Stimulated activated CD4-positive, alpha-beta T cell treated with anti-CD3 and anti-CD28 coated beads, Interleukin-1b, Interleukin-23, amount 100 ng/mL, for 24 hours (primary cell): ENCODE measurements around the gene ACTA2.

ENCODE experiments used
- DNase-seq, 4 experiments: peaks; one replicate each; pipeline ENCODE4 v3.0.0-alpha.2; 2020; ENCODE audit warnings: low read depth in 4 of 4, low spot score in 1 of 4

ACTA2 gene

DNA sequence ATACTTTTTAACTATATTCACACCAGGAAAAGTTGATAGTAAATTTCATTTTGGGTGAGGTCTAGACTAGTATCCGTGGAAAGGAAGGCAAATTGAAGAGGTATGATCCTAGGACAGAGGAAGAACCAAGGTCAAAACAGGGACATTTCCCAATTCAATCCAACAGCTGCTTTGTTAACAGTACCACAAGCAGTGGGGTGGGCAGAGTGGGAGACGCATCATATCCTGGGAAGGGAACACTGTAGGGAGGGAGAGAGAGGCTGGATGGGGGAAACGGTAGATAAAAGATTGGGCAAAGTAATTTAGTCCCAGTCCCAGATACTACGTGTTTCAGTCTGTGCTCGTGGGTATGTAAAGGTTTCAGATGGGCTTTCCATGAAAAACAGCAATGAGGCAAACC lies 28.9 kb upstream of the ACTA2 start:
- no peak for DNase-seq

DNA sequence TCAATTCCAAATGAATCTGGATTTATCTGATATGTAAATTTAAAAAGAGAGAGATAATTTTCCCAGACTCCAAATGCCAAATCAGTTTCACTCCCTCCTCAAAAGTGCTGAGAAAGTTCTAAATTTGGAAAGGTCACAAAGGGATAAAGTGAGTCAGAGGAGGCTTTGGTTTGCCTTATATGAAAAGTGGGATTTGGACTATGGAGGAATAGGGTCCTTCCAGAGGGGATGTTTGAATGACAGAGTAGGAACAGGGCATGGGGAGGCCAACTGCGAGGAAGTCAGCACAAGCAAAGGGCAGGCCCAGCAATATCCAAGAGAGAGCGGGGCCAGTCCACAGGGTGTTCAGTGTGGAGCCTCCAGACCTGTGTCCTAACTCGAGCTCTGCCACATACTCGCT lies 28.2 kb upstream of the ACTA2 start:
- no peak for DNase-seq

DNA sequence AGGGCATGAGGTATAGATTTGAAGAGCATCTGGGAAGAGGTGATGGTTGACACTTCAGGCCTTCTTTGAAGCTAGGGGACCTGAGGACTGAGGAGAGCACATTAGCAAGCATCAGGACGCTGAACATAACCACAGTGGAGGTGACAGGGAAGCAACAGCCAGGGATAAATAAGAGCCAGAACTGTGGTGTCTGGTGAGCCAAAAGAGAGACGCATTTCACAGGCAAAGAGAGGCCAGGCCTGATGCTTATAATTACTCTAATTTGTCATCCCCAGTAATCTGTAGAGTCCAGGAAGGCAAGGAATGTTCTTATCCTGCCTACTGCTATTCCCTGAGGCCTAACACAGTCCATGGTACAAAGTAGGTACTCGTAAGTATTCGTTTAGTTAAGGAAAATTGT lies 27.7 kb upstream of the ACTA2 start:
- no peak for DNase-seq

DNA sequence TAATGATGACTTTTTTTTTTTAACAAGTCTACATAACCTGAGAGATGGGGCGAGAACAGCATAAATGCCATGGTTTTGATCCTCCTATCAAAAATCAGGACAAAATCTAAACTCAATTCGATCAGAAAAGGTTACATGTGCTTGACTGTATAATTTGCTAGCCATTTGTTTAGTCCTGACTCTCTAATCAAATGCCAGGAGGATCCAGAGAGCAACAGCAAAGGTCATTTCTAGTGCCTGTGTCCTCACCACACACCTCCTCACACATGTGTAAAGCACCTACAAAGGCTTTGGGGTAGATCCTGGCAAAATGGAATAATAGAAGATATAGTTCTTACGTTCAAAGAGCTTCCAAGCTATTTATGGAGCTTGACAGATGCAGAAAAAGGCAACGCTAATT lies 27.0 kb upstream of the ACTA2 start:
- no peak for DNase-seq

DNA sequence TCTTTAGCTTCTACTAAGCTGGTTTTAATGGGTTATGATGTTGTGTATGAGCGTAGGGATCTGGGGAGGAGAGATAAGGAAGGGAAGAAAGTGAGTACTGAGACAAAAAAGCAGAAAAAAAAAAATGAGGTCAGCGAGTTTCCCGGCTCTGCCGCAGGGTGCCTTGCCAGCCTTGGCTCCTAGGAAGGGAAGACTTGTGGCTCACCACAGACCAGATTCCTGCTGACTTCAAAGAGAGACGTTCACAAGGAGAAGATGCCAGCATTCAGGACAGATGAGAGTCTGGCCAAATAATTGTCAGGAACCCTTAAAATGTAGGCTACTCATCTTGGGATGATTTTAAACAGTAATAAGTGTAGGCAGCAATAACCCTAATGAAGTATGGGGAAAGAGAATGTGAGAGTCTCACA lies 26.6 kb upstream of the ACTA2 start:
- DNase-seq = no peak

DNA sequence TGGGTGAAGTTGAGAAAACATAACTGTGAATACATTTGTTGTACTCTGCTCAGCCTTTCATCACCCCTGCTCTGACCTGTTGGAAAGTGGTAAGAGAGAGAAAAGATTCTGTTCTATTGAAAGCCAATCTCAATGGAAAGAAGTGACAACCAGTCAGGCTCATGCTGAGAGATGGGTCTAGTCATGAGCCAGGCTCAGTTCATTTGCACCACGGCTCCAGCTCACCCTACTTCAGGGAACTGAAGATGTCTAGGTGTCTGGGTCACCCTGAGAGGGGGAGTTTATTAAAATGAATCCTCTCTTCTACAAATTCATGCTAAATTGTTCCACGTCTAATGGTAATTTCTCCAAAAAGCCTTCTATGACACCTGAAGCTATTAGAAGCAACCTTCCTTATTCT lies 25.9 kb upstream of the ACTA2 start:
- DNase-seq = no peak

- DNase-seq = no peak
Measured at GRCh38 chr10:88975377-88975720, 22.8 kb upstream of the ACTA2 start.

DNA sequence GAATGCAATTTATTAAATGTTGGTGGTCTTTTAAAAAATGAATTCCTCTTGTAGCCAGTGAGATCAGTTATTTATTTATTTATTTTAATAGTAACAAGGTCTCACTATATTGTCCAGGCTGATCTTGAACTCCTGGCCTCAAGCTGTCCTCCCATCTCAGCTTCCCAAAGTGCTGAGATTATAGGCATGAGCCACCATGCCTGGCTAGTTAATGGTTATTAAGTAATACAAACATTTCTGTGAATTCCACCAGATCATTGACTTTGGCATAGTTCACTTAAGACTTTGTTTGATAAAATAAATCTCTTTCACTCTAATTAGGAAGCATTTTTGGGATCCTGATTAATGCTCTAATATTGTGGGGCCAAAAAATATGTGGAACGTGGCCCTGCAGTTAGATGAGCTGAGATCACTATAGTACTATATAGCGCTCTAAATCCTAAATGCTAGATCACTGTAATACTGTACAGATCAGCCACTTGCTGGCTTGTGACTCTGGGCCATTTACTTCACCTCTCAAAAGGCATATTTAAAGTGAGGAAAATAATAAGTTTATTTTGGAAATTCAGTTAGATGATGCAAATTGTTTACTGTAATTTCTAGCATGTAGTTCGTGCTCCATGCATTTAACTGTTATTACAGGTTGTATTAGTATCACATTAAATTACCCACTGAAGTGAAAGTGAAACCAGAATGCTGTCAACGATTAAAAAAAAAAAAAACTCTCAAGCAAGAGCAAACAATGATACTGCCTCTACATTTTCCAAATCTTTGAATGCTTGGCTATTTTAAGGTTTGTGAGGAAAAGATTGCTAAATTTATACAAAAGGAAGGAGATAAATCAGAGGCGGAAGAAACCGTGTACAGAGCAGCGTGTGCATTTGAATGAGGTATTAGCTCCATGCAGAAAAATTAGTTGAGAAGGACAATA lies 22.1 kb upstream of the ACTA2 start:
- no peak for DNase-seq

GRCh38 chr10:88974012-88974411 lies 21.4 kb upstream of the ACTA2 start:
- DNase-seq = no peak

DNA sequence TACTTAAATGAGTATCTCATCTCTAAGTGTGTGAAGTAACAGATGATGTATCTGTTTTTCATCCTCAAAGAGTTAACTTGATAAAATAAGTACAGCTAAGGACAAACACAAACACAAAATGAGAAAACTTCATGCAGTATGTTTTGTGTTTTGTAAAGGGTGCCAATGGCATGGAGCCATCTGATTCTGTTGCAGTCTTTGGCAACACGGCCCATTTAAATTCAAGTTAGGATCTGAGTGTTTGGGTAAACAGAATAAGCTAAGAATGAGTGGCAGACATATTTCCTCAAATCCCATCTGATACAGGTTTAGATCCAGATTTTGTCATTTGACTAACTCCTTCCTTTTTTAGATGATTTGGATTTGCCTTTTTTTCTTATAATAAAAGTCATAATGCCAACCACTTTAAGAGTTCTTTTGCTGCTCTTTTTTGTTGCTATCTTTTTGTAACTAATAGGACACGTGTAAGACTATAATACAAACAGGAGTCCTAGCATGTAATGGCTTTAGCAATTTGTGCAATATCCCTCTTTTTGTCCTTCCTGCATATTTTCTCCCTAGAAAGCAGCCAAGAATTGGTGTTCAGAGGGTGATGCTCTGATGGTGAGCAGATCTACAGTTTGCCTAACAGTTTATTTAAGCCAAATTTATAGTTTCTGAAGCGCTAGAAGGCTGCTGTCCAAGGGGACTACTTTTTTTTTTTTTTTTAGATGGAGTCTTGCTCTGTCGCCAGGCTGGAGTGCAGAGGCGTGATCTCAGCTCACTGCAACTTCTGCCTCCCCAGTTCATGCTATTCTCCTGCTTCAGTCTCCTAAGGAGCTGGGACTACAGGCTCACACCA lies 18.9 kb upstream of the ACTA2 start:
- DNase-seq = no peak

- DNase-seq = no peak
Measured at GRCh38 chr10:88968391-88968790, 15.8 kb upstream of the ACTA2 start.

DNA sequence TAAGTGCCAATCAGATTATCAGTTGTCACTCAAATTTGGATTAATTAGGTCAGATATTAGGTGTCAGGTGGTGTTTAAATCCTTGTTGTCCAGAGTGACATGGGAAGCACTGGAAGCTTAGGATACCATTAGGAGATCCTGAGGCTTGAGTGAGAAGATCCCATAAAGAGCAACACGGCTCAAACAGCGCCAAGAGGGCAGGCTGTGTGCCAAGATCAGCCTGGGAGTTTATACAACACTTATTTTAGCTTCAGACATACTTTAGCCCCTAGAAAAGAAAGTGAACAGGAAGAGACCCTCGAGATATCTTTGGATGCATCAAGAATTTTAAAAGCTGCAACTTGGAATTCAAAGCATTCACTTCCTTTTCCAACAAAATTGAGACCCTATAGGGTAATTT lies 14.2 kb upstream of the ACTA2 start:
- no peak for DNase-seq

GRCh38 chr10:88964869-88965415 lies 12.4 kb upstream of the ACTA2 start:
- DNase-seq = no peak

DNA sequence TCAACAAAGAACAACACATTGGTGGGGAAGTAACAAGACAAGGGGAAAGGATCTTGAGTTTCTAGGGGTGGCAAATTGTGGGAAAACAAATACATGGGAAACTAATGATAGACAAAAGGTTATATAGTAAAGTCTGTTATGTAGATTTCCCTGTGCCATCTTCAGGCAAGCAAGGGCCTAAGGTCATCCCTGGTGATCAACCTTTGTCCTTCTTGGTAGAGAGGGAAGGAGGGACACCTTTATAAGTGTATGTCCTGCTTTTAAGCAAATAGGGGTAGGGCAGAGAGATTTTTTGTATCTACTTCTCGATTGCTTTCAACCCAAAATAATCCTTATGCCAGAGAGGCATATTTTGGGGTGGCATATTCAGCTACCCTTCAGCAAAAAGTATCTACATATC lies 11.8 kb upstream of the ACTA2 start:
- DNase-seq = no peak

DNA sequence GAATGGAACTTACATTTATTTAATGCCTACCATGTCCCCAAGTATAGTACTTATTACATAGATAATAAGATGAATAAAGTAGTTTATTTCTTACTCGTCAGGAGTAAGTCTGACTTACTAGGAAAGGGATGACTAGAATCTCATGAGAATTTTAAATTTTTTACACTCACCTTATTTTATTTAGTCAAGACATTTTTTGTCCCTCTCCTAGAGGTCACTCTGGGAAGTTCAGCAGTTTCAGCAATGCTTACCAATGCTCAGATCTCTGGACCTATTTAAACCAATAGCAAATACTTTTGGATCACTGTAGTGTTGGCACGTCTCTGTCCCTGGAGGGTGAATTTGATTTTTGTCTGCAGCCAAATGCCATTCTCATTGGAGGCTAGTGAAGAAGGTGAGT lies 10.7 kb upstream of the ACTA2 start:
- DNase-seq = no peak

DNA sequence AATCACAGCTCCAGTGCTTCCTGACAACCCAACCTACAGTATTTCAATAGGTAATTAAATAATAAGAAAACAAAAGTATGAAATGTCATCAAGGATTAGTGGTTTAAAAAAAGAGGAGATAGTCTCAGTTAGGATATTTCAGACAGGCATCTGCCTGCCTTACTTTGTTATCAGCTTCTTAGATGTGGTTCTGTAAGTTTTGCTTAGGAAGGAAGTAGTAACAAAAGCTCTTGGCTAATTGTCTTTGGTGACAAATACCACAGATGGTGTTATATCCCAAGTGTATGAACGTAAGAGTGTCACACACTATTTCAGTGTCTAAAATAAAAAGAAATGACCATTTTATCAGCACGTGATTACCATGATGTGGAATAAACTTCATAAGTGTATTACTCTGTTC lies 9.8 kb upstream of the ACTA2 start:
- DNase-seq = no peak

- no peak for DNase-seq
Measured at GRCh38 chr10:88961266-88961665, 8.7 kb upstream of the ACTA2 start.

- DNase-seq = no peak
Measured at GRCh38 chr10:88960802-88961201, 8.2 kb upstream of the ACTA2 start.

GRCh38 chr10:88958721-88959120 lies 6.1 kb upstream of the ACTA2 start:
- DNase-seq = no peak

- DNase-seq = no peak
Measured at GRCh38 chr10:88957381-88957780, 4.8 kb upstream of the ACTA2 start.

DNA sequence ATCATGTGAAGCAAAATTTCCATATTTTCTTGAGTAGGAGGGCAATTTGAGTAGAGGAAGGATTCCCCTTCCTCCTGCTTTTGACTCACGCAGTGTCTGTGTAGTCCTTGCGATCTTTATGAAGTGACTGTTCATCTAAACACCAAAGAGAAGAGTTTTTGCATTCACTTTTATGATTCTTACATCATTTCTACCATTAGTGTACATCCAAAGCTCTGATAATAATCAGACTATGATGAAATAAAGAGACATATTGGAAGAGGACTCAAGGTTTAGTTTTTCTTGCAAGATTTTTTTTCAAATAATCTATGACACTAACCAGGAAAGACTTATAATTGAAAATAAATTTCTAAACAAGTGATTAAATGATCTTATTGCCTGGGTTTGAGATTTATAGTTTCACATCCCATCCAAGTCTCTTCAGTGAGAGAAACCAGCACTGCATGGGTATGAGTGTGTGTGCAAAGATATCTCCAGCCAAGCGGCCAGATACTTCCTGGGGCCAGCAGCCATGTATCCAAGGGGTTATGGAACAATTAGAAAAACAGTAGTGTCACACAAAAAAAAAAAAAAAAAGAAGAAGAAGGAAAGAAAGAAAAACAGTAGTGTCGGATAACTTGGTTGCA lies 2.0 kb upstream of the ACTA2 start:
- no peak for DNase-seq

- DNase-seq = no peak
Measured at GRCh38 chr10:88953662-88954061, 1.1 kb upstream of the ACTA2 start.
